ENCODE data around the gene ACSF3.
"Not testable (repeated sequence)": the region's sequence is repeated elsewhere in the genome, so short reads cannot be mapped to it uniquely, and the experiment has no call there.

ACSF3 gene

DNA sequence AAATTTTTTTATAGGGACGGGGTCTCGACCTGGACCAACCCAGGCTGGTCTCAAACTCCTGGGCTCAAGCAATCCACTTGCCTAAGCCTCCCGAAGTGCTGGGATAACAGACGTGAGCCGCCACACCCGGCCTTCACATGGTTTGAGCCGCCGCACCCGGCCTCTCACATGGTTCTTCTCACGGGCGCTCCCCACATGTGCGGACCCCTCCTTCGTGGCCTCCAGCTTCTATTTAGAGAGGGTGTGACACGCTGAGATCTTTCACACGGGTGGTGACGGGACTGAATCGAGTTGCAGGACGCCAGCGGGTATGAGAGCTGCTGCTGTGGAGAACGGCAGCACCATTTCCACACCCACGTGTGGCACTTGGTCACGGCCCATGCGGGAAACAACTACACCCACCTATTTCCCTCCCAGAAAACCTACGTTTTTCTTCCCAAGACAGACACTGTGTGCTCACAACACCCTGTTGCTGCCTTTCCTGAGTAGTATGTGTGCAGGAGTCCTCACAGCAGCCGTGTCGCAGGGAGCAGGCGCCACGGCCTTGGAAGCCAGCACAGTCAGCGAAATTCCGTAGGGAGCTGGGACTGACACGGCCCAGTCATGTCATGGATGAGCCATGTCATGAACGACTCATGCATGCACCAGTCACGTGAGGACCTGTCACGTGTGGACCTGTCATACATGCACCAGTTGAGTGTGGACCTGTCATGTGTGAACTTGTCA is 20.1 kb upstream of the ACSF3 start:
- DNase-seq, result no peak

GRCh38 chr16:89074072-89074674 is 19.5 kb upstream of the ACSF3 start:
- not testable (repeated sequence) for DNase-seq

- no peak for DNase-seq
Measured at GRCh38 chr16:89074803-89075688, 18.6 kb upstream of the ACSF3 start.

DNA sequence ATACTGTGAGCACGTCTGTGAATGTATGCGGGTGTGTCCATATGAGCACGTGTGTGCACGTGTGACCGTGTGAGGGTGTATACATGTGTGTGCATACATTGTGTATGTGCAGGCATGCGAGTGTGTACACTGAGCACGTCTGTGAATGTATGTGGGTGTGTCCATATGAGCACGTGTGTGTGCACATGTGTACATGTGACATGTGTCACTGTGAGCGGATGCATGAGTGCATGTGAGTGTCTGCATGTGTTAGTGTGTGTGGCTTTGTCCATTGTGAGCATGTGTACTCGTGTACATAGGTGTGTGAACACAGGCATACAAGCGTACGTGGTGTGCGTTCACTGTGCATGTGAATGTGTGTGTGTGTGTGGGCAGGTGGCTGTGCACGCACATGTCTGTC is 17.5 kb upstream of the ACSF3 start:
- no peak for DNase-seq

- DNase-seq, result no peak
Measured at GRCh38 chr16:89077076-89077475, 16.6 kb upstream of the ACSF3 start.

DNA sequence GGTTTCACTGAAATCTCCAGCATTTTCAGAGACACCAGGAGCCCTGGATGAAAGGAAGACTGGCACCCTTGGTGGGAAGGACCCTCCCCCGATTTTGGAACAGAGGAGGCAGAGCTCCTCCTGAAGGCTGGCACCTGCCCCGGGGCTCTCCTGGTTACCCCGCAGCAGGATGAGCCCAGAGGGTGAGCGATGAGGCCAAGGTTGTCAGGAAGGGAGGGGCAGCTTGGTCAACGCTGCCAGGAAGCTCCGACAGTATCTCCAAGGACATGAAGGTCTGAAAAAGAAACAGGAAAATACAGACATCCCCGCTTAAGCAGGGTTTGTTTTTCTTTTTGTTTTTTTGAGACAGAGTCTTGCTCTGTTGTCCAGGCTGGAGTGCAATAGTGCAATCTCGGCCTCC is 15.5 kb upstream of the ACSF3 start:
- DNase-seq, result no peak

GRCh38 chr16:89079434-89079980 is 14.1 kb upstream of the ACSF3 start:
- DNase-seq, result no peak

GRCh38 chr16:89080196-89080853 is 13.3 kb upstream of the ACSF3 start:
- DNase-seq, result no peak

- no peak for DNase-seq
Measured at GRCh38 chr16:89081556-89081955, 12.1 kb upstream of the ACSF3 start.

- DNase-seq, result no peak
Measured at GRCh38 chr16:89084411-89084810, 9.2 kb upstream of the ACSF3 start.

DNA sequence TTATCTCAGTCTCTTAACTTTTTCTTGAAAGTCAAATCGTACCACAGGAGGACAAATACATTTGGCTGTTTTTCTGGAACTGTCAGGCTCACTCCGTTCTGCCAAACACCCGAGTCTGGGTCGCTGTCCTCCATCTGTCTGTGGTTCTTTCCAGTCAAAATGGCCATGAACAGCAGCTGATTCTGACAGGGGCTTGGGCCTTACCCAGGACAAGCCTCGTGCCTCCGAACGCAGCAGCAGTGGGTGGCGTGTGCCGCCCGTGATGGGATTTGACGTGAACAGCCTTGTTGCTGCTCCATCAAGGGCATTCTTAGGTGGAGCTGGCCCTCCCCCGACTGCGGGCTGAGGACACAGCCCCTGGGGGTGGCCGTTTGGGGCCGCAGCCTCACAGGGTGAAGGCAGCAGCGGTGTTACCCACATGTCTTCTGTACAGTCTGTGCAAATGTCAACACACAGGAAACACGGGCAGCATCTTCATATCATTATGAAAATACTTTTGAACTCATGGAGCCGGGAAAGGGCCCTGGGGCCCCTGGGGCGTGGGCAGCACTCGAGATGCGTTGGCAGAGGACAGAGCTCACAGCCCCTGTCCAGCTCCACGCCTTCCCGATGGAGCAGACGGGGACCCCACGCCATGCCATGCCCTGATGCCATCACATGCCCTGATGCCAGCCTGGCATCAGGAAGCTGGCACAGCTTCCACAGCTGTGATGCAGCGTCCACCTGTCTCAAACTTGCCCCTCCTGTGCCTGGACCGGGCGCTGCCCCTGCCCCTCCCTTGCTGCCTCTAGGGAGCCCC is 8.6 kb upstream of the ACSF3 start:
- DNase-seq, result peak in 1 of 2 experiments; percentile 24

DNA sequence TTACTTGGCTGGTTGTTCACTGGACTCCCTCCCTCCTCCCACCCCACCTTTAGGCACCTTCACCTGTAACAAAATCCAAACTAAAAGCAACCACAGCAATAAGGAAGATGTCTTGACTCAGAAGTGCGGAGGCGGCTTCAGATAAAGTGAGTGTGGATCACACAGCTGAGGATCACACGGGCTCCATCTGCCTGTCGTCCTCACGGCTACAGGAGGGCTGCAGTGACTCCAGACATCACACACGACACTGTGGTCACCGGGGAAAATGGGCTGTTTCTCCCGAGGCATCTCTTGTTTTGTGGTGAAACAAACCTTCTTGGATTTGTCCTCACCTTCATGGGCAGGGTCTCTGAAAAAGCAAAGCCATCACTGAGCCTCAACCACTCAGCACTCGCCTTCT is 7.9 kb upstream of the ACSF3 start:
- DNase-seq, result no peak

GRCh38 chr16:89087922-89088497 is 5.6 kb upstream of the ACSF3 start:
- DNase-seq, result peak in 1 of 2 experiments; percentile 15

- DNase-seq, result no peak
Measured at GRCh38 chr16:89089120-89089519, 4.5 kb upstream of the ACSF3 start.

GRCh38 chr16:89090182-89090630 is 3.4 kb upstream of the ACSF3 start:
- no peak for DNase-seq

- DNase-seq, result no peak
Measured at GRCh38 chr16:89090669-89091426, 2.8 kb upstream of the ACSF3 start.

GRCh38 chr16:89092013-89092412 is 1.6 kb upstream of the ACSF3 start:
- no peak for DNase-seq

GRCh38 chr16:89093252-89093601 is 425 bp upstream of the ACSF3 start:
- not testable (repeated sequence) for DNase-seq

DNA sequence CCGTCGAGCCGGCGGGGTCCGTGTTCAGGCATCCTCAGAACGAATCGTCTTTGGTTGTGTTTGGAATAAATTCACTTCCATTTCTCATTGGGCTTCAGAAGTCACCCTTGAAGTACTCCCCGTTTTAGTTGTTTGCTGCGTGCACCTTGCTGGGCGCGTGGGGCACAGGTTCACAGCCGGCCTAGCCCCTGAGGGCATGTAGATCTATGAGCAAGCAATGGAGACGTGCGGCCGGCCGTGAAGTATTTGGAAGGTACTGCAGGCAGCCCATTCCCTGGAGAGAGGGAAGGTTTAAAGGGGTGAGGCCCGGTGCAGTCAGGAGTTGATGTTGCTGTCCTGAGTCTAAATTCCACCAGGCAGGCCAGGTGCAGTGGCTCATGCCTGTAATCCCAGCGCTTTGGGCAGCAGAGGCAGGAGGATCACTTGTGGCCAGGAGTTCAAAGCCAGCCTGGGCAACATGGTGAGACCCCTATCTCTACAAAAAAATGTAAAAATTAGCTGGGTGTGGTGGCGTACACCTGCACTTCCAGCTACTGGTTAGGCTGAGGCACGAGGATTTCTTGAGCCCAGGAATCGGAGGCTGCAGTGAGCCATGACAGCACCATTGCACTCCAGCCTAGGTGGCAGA is 714 bp downstream of the ACSF3 start:
- no peak for DNase-seq

- DNase-seq, result no peak
Measured at GRCh38 chr16:89094880-89095258, 1.2 kb downstream of the ACSF3 start.
